DOHH2 (cell line): Measurements from ENCODE around the gene CARHSP1.

ENCODE experiments used
- H3F3A ChIP-seq: fragments of 200-600 bp; sonication (generic), shearing (Covaris generic); 2 replicates; pipeline ENCODE4 v1.6.0; 2016; ENCODE audit warnings: antibody characterized with exemption, mild to moderate bottlenecking; ENCODE audit not compliant: control insufficient read depth, insufficient read depth
- H3K27ac ChIP-seq: fragments of 200-600 bp; sonication (generic); 2 replicates; pipeline ENCODE4 v1.5.1; 2014; ENCODE audit warnings: low read depth, mild to moderate bottlenecking, low read length, moderate library complexity
- H3K27me3 ChIP-seq: fragments of 200-600 bp; sonication (generic); 2 replicates; pipeline ENCODE4 v1.6.1; 2014; ENCODE audit warnings: mild to moderate bottlenecking, low read length, mixed read lengths; ENCODE audit not compliant: control insufficient read depth
- H3K36me3 ChIP-seq: fragments of 200-600 bp; sonication (generic); 2 replicates; pipeline ENCODE4 v1.6.1; 2014; ENCODE audit warnings: mild to moderate bottlenecking, low read length, moderate library complexity, mixed read lengths; ENCODE audit not compliant: control insufficient read depth
- H3K4me1 ChIP-seq: fragments of 200-600 bp; sonication (generic); 2 replicates; pipeline ENCODE4 v1.6.1; 2014; ENCODE audit warnings: mild to moderate bottlenecking, low read length, mixed read lengths; ENCODE audit not compliant: control insufficient read depth
- H3K4me2 ChIP-seq: fragments of 200-600 bp; sonication (generic); 2 replicates; pipeline ENCODE4 v1.6.0; 2014; ENCODE audit warnings: mild to moderate bottlenecking, low read length, moderate library complexity
- H3K4me3 ChIP-seq: fragments of 200-600 bp; sonication (generic); 2 replicates; pipeline ENCODE4 v1.5.1; 2014; ENCODE audit warnings: mild to moderate bottlenecking, low read length, mixed read lengths
- H3K79me2 ChIP-seq: fragments of 200-600 bp; sonication (generic); 2 replicates; pipeline ENCODE4 v1.6.1; 2014; ENCODE audit warnings: mild to moderate bottlenecking, low read length, mixed read lengths; ENCODE audit not compliant: control insufficient read depth
- H3K9me2 ChIP-seq: fragments of 200-600 bp; sonication (generic); replicated peaks from 2 replicates; pipeline ENCODE4 v1.6.1; 2014; ENCODE audit warnings: mild to moderate bottlenecking, low read length, mixed read lengths; ENCODE audit not compliant: control insufficient read depth
- H3K9me3 ChIP-seq: fragments of 200-600 bp; sonication (generic); 2 replicates; pipeline ENCODE4 v1.6.1; 2014; ENCODE audit warnings: antibody characterized with exemption, low read length, mixed read lengths; ENCODE audit not compliant: control insufficient read depth, insufficient read depth
- H4K20me1 ChIP-seq: fragments of 200-600 bp; sonication (generic); 2 replicates; pipeline ENCODE4 v1.6.0; 2014; ENCODE audit warnings: low read depth, mild to moderate bottlenecking, antibody characterized with exemption, low read length, moderate library complexity; ENCODE audit not compliant: control insufficient read depth, insufficient read depth
- CTCF ChIP-seq: fragments of 200-600 bp; sonication (generic); IDR thresholded peaks from one replicate; pipeline ENCODE4 v1.5.1; 2014; ENCODE audit warnings: antibody characterized with exemption, mild to moderate bottlenecking, low read depth, low read length; ENCODE audit not compliant: poor library complexity, severe bottlenecking
- EZH2phosphoT487 ChIP-seq: fragments of 200-600 bp; sonication (generic); IDR thresholded peaks from 2 replicates; pipeline ENCODE4 v1.6.1; 2017; ENCODE audit warnings: borderline replicate concordance, mild to moderate bottlenecking, antibody characterized with exemption, low read length, moderate library complexity, mixed read lengths

The CARHSP1 gene

GRCh38 chr16:8832717-8833105, 36.1 kb downstream of the CARHSP1 start:
- Histone ChIP-seq H3K4me1 (peaks cover 12% of the 10 kb centered on the region), H3K4me3 (no peak overlapping the region), H3K27me3 (no peaks in the 10 kb centered on the region), H3K4me2 (no peak overlapping the region), H3K36me3 (peaks cover 48% of the 10 kb centered on the region), H3K79me2 (peaks cover 54% of the 10 kb centered on the region), H3K9me2 (no peaks in the 10 kb centered on the region), H3F3A (no peaks in the 10 kb centered on the region), H3K9me3 (no peaks in the 10 kb centered on the region), H4K20me1 (no peaks in the 10 kb centered on the region), H3K27ac (no peak overlapping the region)
- no peak for TF ChIP-seq CTCF

GRCh38 chr16:8831871-8832716, 36.7 kb downstream of the CARHSP1 start:
- no peaks in the 10 kb centered on the region for H3K9me3 ChIP-seq
- no peaks in the 10 kb centered on the region for H3K27me3 ChIP-seq
- no peaks in the 10 kb centered on the region for H3K9me2 ChIP-seq
- no peaks in the 10 kb centered on the region for H3F3A ChIP-seq
- H3K36me3 ChIP-seq: peaks cover 48% of the 10 kb centered on the region
- H3K4me2 ChIP-seq: no peak overlapping the region
- H3K79me2 ChIP-seq: peaks cover 51% of the 10 kb centered on the region
- peaks cover 12% of the 10 kb centered on the region for H3K4me1 ChIP-seq
- H3K27ac ChIP-seq: no peak overlapping the region
- H4K20me1 ChIP-seq: no peaks in the 10 kb centered on the region
- TF ChIP-seq EZH2phosphoT487 (no peak), CTCF (no peak)
- no peak overlapping the region for H3K4me3 ChIP-seq

- Histone ChIP-seq H4K20me1 (no peaks in the 10 kb centered on the region), H3K4me3 (no peak overlapping the region), H3F3A (no peaks in the 10 kb centered on the region), H3K27me3 (no peaks in the 10 kb centered on the region), H3K4me2 (no peak overlapping the region), H3K9me3 (no peaks in the 10 kb centered on the region), H3K4me1 (peaks cover 12% of the 10 kb centered on the region), H3K27ac (no peak overlapping the region), H3K79me2 (peaks cover 51% of the 10 kb centered on the region), H3K9me2 (no peaks in the 10 kb centered on the region), H3K36me3 (peaks cover 52% of the 10 kb centered on the region)
- TF ChIP-seq CTCF (no peak), EZH2phosphoT487 (no peak)
These were observed 37.4 kb downstream of the CARHSP1 start for GRCh38 chr16:8831450-8831849.
